Measurements from ENCODE around the gene CNIH3.

Gene CNIH3

DNA sequence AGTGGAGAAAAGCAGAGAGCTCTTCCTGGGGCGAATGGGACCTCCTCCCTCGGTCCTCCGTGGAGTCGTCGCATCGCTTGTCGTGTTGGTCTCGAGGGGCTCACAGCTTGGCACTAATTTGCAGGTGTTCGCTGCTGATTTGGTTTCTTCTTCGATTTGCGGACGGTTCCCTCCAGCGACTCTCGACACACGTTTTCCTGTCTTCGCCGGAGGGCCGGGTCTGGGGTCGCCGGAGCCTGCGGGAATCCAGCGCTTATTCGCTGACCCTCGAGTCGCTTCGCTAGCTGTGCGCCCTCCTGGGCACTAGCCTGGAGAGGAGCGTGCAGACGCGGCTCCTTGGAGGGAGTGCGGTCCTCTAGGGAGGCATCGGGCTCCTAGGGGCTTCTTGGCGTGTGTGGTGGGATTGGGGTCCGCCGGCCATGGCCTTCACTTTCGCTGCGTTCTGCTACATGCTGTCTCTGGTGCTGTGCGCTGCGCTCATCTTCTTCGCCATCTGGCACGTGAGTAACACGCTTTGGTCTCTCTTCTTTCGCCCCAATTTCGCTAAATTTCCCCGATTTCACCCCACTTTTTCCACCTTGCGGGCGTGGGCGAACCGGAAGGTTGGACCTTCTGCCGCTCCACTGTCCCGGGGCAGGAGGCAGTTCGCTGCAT, 766 bp downstream of the CNIH3 start:
- DNase-seq (ENCODE audit: low spot score) = no peak

DNA sequence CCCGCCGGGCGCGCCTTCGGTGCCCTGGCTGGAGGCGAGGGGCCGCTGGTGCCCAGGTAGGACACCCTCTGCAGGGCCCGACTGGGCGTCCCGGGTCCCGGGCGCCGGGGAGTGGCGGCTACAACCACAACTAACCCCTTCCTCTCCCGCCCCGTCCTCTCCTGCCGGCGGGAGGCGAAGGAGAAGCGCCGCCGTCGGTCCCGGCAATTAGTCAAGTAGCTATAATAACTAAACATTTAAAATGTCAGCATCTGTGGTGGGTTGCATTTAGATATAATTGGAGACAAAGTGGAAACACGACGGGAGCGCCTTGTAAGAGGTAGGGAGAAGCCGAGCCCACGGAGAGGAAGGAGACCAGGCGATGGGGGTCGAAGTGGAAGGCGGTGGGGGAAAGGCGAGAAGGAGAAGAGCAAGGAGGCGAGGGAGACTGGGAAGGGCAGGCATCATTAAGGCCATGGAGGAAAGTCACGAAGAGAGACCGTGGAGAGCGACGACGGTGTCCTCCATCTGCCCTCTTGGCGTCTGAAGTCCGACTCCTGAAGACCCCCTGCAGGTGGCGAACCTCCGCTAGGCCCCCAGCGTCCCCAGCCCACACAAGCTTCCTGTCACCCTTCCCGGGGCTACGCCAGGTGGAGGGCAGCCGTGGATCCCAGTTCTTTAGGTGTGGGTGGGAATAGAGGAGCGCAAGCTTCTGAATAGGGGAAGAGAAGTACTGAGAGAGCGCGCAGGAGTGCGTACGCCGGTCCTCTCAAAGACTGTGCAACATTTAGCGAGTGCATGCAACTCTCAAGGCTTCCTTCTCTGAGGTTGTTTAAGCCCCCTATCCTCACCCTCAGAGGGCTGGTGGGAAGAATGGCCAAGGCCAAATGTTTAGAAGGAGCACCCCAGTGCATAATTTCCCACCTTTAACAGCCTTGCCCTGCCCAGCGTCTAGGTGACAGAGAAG, 1.6 kb downstream of the CNIH3 start:
- no peak for DNase-seq (ENCODE audit: low spot score)

DNA sequence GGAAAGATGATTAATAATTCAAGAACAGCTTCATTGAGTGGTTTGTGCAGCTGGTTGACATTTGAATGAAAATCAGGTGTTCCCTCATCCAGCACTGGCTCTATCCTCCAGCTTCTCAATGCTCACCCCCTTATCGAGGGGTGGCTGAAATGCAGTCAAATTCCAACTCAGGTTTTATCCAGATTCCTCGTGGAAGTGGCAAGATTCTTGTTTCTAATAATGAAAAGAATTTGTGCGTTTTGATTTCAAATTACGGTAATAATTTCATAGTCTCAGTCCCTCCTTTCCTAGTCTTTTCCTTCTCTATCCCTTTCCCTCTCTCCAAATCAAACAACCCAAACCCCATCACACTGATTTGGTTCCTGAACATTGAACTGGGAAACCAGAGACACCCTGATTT, 3.1 kb downstream of the CNIH3 start:
- no peak for DNase-seq (ENCODE audit: low spot score)

DNA sequence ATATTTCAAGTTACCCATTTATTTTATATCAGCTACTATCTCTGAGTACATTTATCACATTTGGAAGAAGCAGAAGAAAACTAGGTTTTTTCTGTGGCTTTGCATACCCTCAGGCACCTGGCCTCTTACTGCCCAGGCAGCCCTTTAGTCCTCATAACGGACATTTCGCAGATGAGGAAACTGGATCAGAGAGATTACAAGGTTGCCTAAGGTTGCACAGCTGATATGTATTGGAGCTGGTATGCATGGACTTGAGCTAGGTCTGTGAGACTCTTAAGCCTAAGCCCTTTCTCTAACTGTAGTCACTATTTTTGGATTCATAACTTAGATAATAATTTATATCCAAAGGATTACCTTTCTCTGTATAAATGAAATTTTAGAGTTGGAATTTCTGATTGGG, 4.0 kb downstream of the CNIH3 start:
- no peak for DNase-seq (ENCODE audit: low spot score)

DNA sequence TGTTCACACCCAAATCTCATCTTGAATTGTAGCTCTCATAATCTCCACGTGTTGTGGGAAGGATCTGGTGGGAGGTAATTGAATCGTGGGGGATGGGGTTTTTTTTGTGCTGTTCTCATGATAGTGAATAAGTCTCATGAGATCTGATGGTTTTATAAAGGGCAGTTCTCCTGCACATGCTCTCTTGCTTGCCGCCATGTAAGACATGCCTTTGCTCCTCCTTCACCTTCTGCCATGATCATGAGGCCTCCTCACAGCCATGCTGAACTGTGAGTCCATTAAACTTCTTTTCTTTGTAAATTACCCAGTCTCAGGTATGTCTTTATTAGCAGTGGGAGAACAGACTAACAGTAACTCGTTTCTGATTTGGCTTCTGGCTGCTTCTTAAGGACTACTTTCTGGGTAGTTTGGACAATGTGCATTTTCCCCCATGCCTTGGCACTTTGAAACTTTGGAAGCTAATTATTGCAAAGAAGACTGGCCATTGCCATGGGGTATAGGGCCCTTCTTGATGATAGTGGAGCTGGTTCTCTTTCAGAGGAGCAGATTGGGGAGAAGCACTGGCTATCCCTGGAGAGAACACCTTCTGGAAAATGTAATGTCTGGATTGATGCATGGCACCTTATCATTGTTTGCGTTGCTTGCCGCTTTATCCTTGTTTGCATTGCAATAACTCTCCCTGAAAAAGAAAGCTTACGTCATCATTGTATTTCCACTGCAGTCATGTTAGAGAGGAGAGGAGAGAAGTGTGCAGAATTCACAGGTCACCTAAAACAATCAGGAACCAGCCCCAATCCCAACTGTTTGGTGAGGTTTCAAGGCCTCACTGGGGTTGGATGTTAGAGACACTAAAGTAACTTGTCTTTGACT, 5.9 kb downstream of the CNIH3 start:
- DNase-seq (ENCODE audit: low spot score) = no peak

DNA sequence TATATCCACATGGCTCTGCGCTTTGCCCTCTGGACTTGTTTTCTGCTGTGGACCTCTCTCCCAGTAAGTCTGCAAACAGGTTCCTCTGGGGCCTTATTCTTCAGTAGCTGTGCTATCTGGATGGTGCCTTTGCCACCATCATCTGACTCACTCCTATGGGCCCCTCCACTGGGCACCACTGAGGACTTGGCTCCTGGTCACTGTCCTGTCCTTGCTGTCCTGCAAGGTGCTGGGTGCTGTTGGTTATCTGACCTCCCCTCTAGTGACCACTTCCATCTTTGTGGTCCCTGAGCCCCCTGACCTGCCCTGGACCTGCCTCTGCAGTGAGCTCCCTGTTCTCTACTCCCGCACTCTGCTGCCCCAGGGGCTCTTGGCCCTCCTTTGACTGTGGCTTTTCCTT, 6.7 kb downstream of the CNIH3 start:
- DNase-seq (ENCODE audit: low spot score) = no peak

DNA sequence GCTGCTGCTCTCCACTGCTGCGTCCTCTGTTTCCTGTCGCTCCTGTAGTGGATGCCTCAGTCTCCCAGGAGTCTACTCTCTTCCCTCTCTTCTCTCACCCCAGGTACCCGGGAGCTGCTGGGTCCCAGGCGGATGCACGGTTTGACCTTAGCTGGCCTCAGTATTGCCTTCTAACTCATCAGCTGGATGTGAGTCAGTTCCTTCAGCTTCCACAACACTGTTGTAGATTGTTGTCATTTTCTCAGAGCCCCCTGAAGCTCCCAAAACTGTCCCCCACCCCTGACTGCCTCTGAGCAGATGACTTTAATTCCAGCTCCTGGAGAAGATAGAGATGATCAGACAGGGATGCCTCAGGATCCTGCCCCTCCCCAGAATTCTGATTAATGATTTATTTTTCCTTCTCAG, 7.2 kb downstream of the CNIH3 start:
- DNase-seq (ENCODE audit: low spot score) = no peak

DNA sequence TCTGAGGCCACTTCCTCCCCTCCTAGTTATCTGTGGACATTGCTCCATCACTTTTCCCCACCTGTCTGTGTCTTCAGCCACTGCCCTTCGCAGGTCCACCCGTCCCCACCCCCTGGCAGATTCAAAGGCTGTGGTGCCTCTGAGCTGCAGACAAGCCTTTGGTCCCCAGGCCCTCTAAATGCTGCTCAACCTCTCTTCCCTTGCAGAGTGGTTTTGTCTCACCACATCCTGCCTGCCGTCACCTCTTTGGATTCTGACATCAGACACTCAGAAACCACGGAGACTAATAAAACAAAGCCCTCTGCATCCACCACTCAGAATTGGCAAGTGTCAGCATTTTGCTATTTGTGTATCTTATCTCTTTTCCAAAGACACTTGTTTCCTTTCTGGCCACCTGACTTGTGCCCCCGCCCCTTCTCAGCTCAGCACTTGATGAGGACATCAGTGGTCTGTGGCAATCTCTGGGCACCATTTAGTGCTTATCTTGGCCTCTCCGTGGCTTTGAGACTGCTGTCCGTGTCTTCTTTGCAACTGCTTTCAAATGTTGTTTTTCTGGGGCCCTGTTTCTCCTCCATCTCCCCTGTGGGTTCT, 7.7 kb downstream of the CNIH3 start:
- no peak for DNase-seq (ENCODE audit: low spot score)

DNA sequence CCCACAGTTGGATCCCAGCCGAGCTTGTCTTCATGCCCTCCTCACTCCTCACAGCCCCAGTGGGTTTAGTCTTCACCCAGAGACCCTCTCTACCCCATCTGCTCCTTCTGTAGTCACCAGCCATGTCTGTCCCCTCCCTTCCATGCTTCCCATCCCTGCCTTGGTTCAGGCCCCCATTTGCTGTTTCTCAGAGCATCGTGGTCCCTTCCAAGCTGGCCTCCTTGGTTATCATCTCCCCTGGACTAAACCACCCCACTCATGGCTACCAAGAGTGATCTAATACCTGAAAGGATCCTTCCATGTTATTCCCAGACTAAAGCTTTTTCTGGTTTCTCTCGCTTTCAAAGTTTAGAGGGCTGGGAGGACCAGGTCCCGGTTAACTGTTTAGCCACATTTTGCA, 8.3 kb downstream of the CNIH3 start:
- DNase-seq (ENCODE audit: low spot score) = no peak

DNA sequence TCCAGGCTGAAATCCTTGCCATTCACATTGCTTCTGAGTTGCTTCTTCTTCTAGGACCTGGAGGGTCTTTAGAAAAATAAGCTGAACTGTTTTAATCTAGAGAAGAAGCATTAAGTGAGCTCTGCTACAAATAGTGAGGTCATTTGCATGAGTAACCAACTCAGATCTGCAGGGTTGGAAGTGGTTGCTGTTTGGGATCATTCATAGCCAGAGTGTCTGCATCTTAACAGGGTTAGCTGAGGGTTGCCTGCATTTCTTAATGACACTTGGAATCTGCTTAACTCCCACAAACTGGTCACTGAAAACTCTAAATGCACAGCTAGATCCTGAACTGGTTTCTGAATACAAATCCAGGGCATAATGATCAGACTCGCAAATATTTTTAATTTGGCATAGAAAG, 9.9 kb downstream of the CNIH3 start:
- DNase-seq (ENCODE audit: low spot score) = no peak

DNA sequence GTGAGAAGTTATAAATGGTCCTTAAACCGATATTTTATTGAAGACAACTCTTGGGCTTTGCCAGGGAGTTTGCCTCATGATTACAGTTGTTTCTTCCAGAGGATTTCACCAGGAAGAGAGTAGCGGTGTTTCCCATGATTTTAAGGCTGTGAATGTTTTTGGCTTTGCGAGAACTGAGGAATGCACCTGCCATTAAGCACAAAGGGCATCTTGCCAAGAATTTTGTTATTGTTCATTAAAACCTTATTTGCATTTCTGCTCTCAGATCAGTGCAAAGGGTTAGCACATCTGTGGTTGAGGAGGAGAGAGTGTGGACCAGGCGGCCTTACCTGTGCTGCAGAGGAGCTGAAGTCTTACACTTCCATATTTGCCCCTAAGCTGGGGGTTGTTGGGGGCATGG, 13.8 kb downstream of the CNIH3 start:
- DNase-seq (ENCODE audit: low spot score) = no peak

DNA sequence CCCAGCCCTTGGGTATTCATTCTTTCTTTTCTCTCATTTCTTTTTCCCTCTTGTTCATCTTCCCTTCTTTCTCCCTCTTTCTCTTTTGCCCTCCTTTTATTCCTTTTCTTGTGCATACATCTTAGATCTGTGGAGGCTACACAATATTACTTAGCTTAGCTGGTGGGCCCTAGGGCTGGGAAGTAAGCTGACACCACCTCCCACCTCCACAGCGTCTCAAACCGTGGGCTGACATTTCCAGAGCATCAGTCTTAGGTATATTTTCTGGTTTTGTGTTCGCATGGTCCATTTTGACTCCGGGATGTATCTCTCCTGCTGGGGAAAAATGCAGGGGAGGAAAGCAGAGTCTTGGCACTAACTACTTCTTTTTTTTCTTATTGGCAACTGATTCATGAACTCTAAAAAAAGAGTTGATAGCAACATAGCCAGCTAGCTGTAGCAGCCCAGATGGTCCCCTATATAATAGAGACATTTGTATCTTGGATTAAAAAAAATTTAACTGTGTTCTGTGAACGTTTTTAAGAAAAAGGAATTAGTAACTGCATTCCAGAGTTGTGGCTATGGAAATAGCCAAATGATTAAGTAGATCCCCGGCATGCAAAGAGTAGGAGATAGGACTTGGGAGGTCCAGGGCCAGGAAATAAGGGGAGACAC, 15.5 kb downstream of the CNIH3 start:
- no peak for DNase-seq (ENCODE audit: low spot score)

DNA sequence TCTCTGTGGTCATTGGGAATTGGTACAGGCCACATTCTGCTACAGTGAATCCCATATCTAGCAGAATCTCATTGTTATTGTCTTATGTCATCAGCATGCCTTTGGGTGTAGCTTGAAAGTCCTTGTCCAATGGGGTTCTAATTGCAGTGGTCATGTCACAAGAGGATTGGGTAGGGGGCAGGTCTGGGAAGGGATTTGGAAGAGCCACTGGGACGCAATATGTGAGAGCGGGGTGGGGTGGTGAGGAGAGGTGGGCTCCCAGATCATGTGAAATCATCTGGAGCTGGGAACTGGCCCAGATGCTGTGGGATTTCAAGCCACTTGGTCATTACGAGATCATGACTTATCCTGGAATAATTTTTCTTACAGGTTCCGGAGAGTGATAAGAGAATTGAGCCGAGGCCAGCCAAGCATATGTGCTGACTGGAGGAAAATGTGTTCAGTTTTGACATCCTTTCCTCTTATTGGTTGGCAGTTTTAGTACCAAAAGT, 16.3 kb downstream of the CNIH3 start:
- no peak for DNase-seq (ENCODE audit: low spot score)

DNA sequence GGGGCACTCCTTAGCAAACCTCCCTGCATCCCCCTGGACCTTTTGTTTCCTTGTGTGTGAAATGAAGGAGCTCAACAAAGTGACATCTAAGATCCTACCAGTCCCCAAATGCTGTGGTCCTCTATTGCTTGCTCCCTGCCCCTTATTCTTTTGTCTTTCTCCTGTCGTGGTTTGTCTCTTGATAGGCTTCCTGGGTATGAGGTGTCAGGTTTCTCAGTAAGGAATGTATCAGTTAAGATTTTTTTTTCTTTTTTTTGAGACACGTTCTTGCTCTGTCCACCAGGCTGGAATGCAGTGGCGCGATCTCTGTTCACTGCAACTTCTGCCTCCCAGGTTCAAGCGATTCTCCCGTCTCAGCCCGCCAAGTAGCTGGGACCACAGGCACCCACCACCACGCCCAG, 16.8 kb downstream of the CNIH3 start:
- DNase-seq (ENCODE audit: low spot score) = no peak

DNA sequence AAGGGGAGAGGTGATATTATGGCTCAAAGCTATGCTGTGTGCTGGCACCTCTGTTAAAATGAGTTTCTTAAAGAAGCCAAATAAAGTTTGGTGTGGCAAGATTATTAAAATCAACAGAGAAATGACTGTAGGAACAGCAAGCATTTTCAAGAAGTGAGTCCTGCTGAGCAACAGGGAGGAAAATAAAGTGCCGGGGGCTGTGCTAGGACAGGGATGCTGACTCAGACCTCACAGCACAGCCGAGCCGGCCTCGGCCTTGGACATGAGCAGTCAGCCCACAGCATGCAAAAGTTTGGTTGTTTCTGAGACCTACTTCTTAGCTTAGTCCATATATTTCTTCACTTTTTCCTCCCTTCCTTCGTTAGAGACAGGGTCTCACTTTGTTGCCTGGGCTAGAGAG, 19.2 kb downstream of the CNIH3 start:
- DNase-seq (ENCODE audit: low spot score) = no peak

DNA sequence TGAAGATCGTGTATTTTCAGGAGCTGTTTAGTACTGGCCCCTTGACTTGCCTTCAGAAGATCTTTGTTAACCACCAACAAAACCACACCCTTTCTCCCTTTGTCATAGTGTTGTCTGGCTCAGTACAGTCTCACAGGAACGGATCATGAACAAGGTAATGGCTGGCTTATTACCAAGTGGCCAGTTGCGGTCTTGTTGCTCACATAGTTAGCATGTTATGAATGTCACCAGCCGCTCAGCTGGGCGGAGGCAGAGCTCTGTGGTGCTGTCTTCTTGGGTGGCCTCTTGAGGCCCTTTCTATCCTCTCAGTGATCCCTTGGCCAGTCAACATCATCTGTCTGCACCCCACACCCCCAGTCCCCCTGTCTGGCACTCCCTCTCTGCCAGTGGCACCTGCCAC, 21.4 kb downstream of the CNIH3 start:
- DNase-seq (ENCODE audit: low spot score) = no peak

DNA sequence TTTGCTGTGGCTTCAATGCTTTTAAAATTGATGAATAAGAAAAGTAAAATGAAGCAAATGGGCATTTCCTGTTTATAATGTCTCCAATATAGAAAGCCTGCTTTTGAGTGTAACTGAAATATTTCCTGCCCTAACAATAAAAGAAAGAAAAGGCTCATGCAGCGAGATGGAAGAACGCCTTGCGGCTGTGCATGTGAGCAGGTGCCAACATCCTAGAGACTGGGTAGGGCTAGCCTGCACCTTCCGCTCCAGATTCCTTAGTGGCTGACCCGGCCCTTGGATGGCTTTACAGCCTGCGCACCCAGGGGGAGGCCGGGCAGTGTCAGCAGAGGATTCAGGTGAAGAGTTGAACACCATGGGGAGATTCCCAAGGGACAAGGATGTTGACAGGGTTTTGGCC, 21.8 kb downstream of the CNIH3 start:
- no peak for DNase-seq (ENCODE audit: low spot score)

DNA sequence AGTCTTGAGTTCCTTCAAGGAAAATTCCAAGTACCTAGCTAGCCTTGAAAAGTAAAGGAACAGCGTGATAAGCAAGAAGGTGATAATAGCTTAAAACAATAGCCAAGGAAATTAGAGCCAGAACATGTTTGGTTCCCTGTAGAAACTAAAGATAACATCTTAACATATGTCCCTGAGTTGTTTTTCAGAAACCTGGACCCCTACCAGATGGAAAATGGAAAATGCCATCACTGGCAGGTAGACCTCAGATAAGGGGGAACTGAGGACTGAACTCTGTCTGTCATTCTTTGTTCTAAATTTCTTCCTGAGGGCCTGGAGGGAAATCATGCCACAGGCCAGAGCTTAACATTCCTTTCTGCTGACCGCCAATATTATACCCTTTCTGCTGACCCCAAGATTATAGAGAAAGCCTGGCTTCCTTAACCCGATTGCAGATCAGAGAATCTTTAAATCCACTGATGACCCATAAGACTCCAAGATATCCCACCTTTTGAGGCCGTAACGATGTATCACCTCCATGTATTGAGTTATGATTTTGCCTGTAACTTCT, 23.4 kb downstream of the CNIH3 start:
- no peak for DNase-seq (ENCODE audit: low spot score)

DNA sequence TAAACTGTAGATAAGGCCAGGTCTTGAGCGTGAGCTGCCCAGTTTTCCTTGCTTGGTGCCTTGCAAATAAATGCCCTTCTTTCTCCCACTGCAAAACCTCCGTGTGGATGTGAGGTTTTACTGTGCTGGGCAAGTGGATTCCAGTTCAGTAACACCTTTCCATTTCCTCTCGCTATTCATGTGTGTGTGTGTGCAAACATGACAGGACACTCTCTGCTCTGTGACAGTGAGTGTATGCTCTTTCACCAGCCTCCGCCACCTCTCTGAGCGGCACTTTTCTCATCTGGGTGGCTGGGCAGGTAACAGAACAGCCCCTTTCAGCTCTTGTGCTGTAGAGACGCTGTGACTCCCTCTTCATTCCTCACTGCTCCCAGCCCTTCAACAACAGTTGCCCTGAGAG, 23.9 kb downstream of the CNIH3 start:
- no peak for DNase-seq (ENCODE audit: low spot score)

DNA sequence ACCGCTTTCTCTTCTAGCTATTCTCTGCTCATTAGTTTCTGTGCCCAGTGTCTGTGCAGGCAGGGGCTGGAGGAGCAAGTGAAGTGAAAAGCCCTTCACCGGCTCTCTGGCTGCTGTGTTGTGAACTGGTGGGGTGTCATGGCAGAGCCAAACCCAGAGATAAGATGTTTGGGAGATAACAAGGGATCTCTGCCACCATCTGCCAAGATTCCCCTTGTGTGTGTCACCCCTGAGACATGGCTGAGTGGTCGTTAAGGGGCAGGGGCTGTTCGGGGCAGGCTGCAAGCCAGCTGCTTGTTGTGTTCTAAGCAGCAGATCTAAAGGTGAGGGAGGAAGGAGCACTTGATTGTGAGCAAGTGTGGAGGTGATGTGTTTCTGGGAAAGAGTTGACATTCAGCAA, 24.5 kb downstream of the CNIH3 start:
- DNase-seq (ENCODE audit: low spot score) = no peak

DNA sequence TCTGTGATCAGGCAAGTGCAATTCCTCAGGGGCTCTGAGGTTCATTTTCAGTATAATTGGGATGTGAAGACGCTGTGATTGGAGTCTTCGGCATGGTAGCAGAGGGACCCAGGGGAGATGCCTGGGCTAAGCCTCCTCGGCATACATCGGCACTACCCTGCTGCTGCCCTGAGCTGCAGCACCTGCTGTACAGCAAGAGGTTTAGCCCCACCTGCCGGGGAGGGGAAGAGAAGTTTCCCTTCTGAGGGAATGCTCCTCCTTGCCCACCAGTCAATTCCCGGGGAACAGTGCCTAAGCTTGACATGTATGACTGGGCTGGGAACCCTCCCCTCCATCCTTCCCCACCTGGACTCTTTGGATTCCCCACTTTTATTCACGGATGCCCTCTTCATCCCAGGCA, 24.9 kb downstream of the CNIH3 start:
- DNase-seq (ENCODE audit: low spot score) = no peak
